WTC11 (cell line): ENCODE results near the gene BOD1. TPM values are rescaled to one million over a fixed set of nuclear protein-coding genes. Genes with fewer than 3 reads are reported as not detected.

Source experiments
- ATAC-seq: fragments of 200-7000 bp; cut with Tn5 transposase; 2 replicates; pipeline ENCODE4 v1.10.0; 2021; ENCODE audit warnings: mild to moderate bottlenecking, moderate library complexity
- CTCF ChIA-PET: fragments of 300-600 bp; sonication (Branson Sonifier 250); formaldehyde crosslinking; loops from one replicate; lab custom pipeline; 2021; ENCODE audit warnings: antibody characterized with exemption; lab: Charles Lee
- POLR2A ChIA-PET: fragments of 350-600 bp; sonication (Branson Sonifier 250); formaldehyde crosslinking; loops from one replicate; lab custom pipeline; 2021; ENCODE audit warnings: antibody characterized with exemption; lab: Charles Lee
- DNase-seq: peaks from one replicate; pipeline ENCODE4 v3.0.0; 2021; ENCODE audit warnings: low spot score
- H3K27ac Mint-ChIP-seq: 2 replicates; pipeline ENCODE4 v1.8.0; 2021; ENCODE audit warnings: mixed read lengths
- H3K27me3 Mint-ChIP-seq: 2 replicates; pipeline ENCODE4 v1.8.0; 2021; ENCODE audit warnings: low read depth, mild to moderate bottlenecking, moderate library complexity, mixed read lengths
- H3K36me3 Mint-ChIP-seq: 2 replicates; pipeline ENCODE4 v1.8.0; 2021; ENCODE audit warnings: mixed read lengths
- H3K4me1 Mint-ChIP-seq: 2 replicates; pipeline ENCODE4 v1.8.0; 2022; ENCODE audit warnings: mixed read lengths
- H3K4me3 Mint-ChIP-seq: 2 replicates; pipeline ENCODE4 v1.8.0; 2021; ENCODE audit warnings: mild to moderate bottlenecking, moderate library complexity, mixed read lengths
- H3K9me3 Mint-ChIP-seq: 2 replicates; pipeline ENCODE4 v1.8.0; 2021; ENCODE audit warnings: mixed read lengths
- AFF4 ChIP-seq: sonication (generic); formaldehyde crosslinking; IDR thresholded peaks from 2 replicates; pipeline ENCODE4 v1.8.1; 2023; ENCODE audit warnings: mild to moderate bottlenecking, missing genetic modification reagents, borderline replicate concordance
- ATF6 ChIP-seq: sonication (generic); formaldehyde crosslinking; IDR thresholded peaks from 2 replicates; pipeline ENCODE4 v1.8.1; 2023; ENCODE audit warnings: mild to moderate bottlenecking, missing genetic modification reagents
- E2F1 ChIP-seq: sonication (generic); formaldehyde crosslinking; IDR thresholded peaks from 2 replicates; pipeline ENCODE4 v1.8.0; 2022; ENCODE audit warnings: mild to moderate bottlenecking, missing genetic modification reagents
- E2F5 ChIP-seq: sonication (generic); formaldehyde crosslinking; IDR thresholded peaks from 2 replicates; pipeline ENCODE4 v1.8.1; 2022; ENCODE audit warnings: mild to moderate bottlenecking, moderate library complexity, missing genetic modification reagents
- ETV6 ChIP-seq: sonication (generic); formaldehyde crosslinking; IDR thresholded peaks from 2 replicates; pipeline ENCODE4 v1.8.1; 2022; ENCODE audit warnings: mild to moderate bottlenecking, missing genetic modification reagents
- GTF2I ChIP-seq: fragments of 250-450 bp; sonication (Bioruptor Pico); conservative IDR thresholded peaks from 2 replicates; pipeline ENCODE4 v1.4.0; 2021; ENCODE audit warnings: mild to moderate bottlenecking
- MLX ChIP-seq: sonication (generic); formaldehyde crosslinking; IDR thresholded peaks from 2 replicates; pipeline ENCODE4 v1.8.1; 2023; ENCODE audit warnings: mild to moderate bottlenecking, missing genetic modification reagents, moderate library complexity
- NR1H2 ChIP-seq: sonication (generic); formaldehyde crosslinking; IDR thresholded peaks from 2 replicates; pipeline ENCODE4 v1.9.0; 2021; ENCODE audit warnings: mild to moderate bottlenecking, moderate library complexity, missing genetic modification reagents
- OVOL2 ChIP-seq: fragments of 250-450 bp; sonication (Bioruptor Pico); IDR thresholded peaks from 2 replicates; pipeline ENCODE4 v1.9.0; 2021; ENCODE audit warnings: mild to moderate bottlenecking, borderline replicate concordance
- PREB ChIP-seq: sonication (generic); formaldehyde crosslinking; IDR thresholded peaks from 2 replicates; pipeline ENCODE4 v1.8.1; 2022; ENCODE audit warnings: mild to moderate bottlenecking, missing genetic modification reagents, moderate library complexity, borderline replicate concordance
- PRRX2 ChIP-seq: fragments of 250-450 bp; sonication (Bioruptor Pico); IDR thresholded peaks from 2 replicates; pipeline ENCODE4 v1.8.0; 2021; ENCODE audit warnings: mild to moderate bottlenecking
- TEAD1 ChIP-seq: sonication (generic); formaldehyde crosslinking; IDR thresholded peaks from 2 replicates; pipeline ENCODE4 v1.8.0; 2022; ENCODE audit warnings: mild to moderate bottlenecking, missing genetic modification reagents
- ZBTB21 ChIP-seq: sonication (generic); formaldehyde crosslinking; IDR thresholded peaks from 2 replicates; pipeline ENCODE4 v1.8.1; 2023; ENCODE audit warnings: mild to moderate bottlenecking, missing genetic modification reagents, borderline replicate concordance
- ZNF121 ChIP-seq: sonication (generic); formaldehyde crosslinking; IDR thresholded peaks from 2 replicates; pipeline ENCODE4 v1.8.0; 2023; ENCODE audit warnings: missing genetic modification reagents
- ZNF232 ChIP-seq: sonication (generic); formaldehyde crosslinking; IDR thresholded peaks from 2 replicates; pipeline ENCODE4 v1.8.0; 2022; ENCODE audit warnings: mild to moderate bottlenecking, missing genetic modification reagents
- ZNF281 ChIP-seq: sonication (generic); formaldehyde crosslinking; IDR thresholded peaks from 2 replicates; pipeline ENCODE4 v1.8.0; 2023; ENCODE audit warnings: mild to moderate bottlenecking, missing genetic modification reagents
- total RNA-seq: library from RNA; stranded (reverse); gene quantifications from 3 replicates; pipeline ENCODE4 v1.2.3, GENCODE V29; 2021
- TF ChIP-seq, protein P1 (sequence below): sonication (generic); formaldehyde crosslinking; IDR thresholded peaks from 2 replicates; pipeline ENCODE4 v1.8.1; 2023; ENCODE audit warnings: mild to moderate bottlenecking, moderate library complexity, missing genetic modification reagents

The BOD1 gene
- total RNA-seq, 1 experiment from 2014 or later, result 120 TPM

DNA sequence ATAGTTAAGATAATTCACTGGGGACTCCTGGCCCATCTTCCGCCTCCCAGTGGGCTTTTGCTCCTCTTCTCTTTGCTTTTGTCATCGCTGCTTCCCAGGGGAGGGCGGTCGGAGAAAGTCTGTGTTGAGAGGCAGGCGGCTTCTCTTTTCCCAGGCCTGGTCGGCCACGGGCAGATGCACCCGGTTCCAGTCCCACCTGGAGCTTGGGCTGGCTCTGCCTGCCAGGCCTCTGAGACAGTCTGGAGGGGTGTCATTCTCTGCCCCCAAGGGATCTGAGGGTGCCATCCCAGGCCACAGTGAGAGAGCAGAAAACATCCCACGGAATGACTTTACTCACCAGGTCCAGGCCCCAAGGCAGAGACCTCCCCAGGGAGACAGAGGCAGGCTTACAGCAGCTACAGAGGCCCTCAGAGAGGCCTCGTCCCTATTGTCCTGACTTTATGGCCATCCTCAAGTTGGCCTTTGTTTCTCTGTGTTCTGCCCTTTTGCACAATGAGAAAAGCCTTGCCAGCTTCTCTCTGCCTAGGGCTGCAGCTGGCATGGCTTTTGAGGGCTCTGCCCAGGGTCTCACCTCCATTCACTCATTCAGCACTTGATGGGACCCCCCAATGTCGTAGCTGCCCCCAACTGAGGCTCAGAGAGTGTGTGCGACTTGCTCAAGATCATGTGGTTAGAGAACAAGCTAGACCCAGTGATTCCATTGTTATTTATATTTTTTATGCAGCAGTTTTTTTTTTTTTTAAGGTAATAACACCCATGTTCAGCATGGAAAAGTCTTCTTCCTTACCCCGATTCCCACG, 44.2 kb upstream of the BOD1 start:
- no peak for DNase-seq
- H3K27ac Mint-ChIP-seq, result no peak overlapping the region
- POLR2A ChIA-PET, result no interaction called here
- no peak overlapping the region for H3K4me3 Mint-ChIP-seq
- H3K9me3 Mint-ChIP-seq, result peaks cover 14% of the 10 kb centered on the region
- peaks cover 3% of the 10 kb centered on the region; the same call in 1 of the 2 replicates for H3K27me3 Mint-ChIP-seq
- ATAC-seq, result no peak
- peaks cover 6% of the 10 kb centered on the region for H3K36me3 Mint-ChIP-seq
- CTCF ChIA-PET, result interaction anchor here (1.1 to 1.5 kb wide), 2 partner anchors 15 to 31 kb away, joined by 3 to 6 read pairs; no protein-coding TSS in a partner anchor
- peaks cover 22% of the 10 kb centered on the region for H3K4me1 Mint-ChIP-seq
- TF ChIP-seq AFF4 (CRISPR knock-in tag) (no peak), E2F1 (CRISPR knock-in tag) (no peak), OVOL2 (no peak), E2F5 (no peak)

DNA sequence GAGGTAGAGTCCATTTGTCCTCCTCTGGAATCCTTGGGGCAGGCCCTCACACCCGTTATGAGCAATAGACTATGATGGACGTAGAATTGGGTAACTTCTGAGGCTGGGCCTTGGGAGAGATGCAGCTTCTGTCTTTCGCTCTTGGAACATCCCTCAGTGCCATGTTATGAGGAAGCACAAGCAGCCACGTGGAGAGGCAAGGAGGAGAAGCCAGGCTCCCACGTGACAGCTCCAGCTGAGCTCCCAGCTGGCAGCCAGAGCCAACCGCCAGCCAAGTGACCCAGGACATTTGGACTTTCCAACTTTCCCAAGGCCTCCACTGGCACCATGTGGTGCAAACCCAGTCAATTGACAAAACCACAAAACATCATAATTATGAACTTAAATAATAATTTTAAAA, 43.0 kb upstream of the BOD1 start:
- Mint-ChIP-seq H3K4me1 (peaks cover 25% of the 10 kb centered on the region), H3K27me3 (peaks cover 3% of the 10 kb centered on the region; the same call in 1 of the 2 replicates), H3K9me3 (peaks cover 15% of the 10 kb centered on the region), H3K36me3 (peaks cover 8% of the 10 kb centered on the region), H3K4me3 (no peak overlapping the region), H3K27ac (no peak overlapping the region)
- POLR2A ChIA-PET, result no interaction called here
- DNase-seq (no peak), ATAC-seq (no peak)
- CTCF ChIA-PET, result interaction anchor here (1.1 kb wide), 1 partner anchor 14 kb away, joined by 3 read pairs; no protein-coding TSS in a partner anchor
- TF ChIP-seq ZBTB21 (CRISPR knock-in tag) (no peak), GTF2I (CRISPR knock-in tag) (no peak), ZNF121 (no peak), PREB (no peak), ATF6 (CRISPR knock-in tag) (no peak), ZNF281 (no peak), TEAD1 (CRISPR knock-in tag) (no peak), ZNF232 (no peak), NR1H2 (CRISPR knock-in tag) (no peak), OVOL2 (no peak), MLX (CRISPR knock-in tag) (no peak), ETV6 (CRISPR knock-in tag) (no peak), PRRX2 (CRISPR knock-in tag) (no peak)
- TF ChIP-seq, protein P1, sequence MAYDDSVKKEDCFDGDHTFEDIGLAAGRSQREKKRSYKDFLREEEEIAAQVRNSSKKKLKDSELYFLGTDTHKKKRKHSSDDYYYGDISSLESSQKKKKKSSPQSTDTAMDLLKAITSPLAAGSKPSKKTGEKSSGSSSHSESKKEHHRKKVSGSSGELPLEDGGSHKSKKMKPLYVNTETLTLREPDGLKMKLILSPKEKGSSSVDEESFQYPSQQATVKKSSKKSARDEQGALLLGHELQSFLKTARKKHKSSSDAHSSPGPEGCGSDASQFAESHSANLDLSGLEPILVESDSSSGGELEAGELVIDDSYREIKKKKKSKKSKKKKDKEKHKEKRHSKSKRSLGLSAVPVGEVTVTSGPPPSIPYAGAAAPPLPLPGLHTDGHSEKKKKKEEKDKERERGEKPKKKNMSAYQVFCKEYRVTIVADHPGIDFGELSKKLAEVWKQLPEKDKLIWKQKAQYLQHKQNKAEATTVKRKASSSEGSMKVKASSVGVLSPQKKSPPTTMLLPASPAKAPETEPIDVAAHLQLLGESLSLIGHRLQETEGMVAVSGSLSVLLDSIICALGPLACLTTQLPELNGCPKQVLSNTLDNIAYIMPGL, result no peak
